ENCODE measurements around the gene NOVA1.

NOVA1 gene

DNA sequence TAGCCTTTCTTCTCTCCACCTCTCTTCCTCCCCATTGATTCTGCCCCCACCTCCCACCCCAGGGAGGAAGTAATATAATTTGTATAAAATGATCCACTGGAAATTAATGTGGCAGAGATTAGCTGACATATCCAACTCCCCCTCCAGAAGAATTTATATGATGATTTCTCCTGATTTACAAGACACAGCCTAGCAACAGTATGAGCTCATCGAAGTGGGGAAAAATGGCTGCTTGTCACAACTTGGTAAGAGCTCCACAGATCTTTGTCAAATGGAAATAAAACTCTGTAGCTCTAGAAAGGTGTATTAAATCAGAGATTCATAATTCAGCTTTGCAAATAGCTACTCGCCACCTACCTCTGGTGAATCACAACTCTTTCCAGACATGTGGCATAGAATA is 195.7 kb downstream of the NOVA1 start:
- Histone ChIP-seq H3K27ac (ENCODE audit: low read depth, low read length) (no peak overlapping the region), H3K36me3 (ENCODE audit: insufficient read depth, low read length) (no peaks in the 10 kb centered on the region), H3K4me1 (ENCODE audit: insufficient read depth, low read length) (peaks cover 13% of the 10 kb centered on the region; the same call in 1 of the 2 replicates), H3K9ac (ENCODE audit: low read depth, low read length) (no peak overlapping the region), H3K4me3 (ENCODE audit: low read length) (no peak overlapping the region), H3K9me3 (ENCODE audit: insufficient read depth, low read depth, low read length) (no peaks in the 10 kb centered on the region), H3K27me3 (ENCODE audit: insufficient read depth, low read length) (no peaks in the 10 kb centered on the region)
- 100% methylated on average over 1 of the region's 2 CpGs for WGBS

DNA sequence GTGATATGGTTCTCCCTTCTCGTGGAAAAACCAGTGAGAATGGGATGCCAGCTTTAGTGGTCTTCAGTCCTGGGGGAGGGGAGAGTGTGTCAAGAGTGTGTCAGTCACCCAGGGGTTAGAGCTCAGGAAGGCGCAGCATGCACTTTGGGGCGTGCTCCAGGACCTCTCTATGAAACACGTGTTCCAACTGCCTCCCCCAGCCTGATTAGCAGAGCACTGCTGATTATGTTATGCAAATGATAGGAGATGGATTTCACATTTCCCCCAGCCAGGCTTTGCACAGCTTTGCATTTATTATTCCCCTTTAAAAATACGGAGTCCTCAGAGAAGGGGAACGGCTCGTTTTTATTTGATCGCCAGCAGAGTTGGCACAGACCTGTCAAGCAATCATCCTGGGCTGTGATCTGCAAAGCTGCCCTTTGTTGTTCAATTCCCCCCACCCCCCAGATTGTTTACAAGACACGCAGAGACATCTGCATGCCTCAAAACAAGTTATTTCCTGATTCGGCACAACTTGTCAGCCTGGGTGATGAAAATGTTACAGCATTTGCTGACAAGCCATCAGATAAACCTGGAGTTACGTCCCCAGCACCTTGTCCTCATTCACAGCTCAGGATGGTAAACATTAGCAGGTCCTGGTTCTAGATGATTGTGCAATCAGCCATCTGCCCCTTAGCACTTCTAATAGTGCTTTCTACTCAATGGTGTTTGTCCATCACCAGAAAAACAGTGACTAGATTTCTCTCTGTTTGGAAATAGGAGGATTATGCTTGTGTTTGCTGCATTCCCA is 196.5 kb downstream of the NOVA1 start:
- H3K9ac ChIP-seq (ENCODE audit: low read depth, low read length): no peak overlapping the region
- H3K27ac ChIP-seq (ENCODE audit: low read depth, low read length): no peak overlapping the region
- H3K4me3 ChIP-seq (ENCODE audit: low read length): no peak overlapping the region
- no peaks in the 10 kb centered on the region for H3K9me3 ChIP-seq (ENCODE audit: insufficient read depth, low read depth, low read length)
- WGBS: 84% methylated on average over 11 of the region's 11 CpGs
- no peaks in the 10 kb centered on the region for H3K36me3 ChIP-seq (ENCODE audit: insufficient read depth, low read length)
- H3K4me1 ChIP-seq (ENCODE audit: insufficient read depth, low read length): peaks cover 13% of the 10 kb centered on the region; the same call in 1 of the 2 replicates
- H3K27me3 ChIP-seq (ENCODE audit: insufficient read depth, low read length): no peaks in the 10 kb centered on the region

DNA sequence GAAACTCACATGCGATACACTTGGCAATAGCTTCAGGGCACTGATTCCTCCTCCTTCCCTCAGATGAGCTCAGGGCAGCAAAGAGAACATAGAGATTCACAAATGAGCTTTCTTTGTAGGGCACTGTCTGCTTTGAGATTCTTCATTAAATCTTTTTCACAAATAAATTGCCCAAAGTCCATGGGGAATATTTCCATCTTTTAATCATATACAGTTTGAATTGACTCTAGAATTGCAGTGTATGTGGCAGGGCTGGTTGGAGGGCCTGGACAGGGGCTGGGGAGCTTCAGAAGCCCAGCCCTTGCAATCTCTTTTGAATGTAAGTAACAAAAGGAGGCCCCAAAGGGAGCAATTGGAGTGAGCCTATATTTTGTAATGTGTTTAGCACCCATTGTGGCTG is 197.5 kb downstream of the NOVA1 start:
- H3K4me3 ChIP-seq (ENCODE audit: low read length): no peak overlapping the region
- peaks cover 13% of the 10 kb centered on the region; the same call in 1 of the 2 replicates for H3K4me1 ChIP-seq (ENCODE audit: insufficient read depth, low read length)
- WGBS: 91% methylated on average over 1 of the region's 1 CpG
- H3K9me3 ChIP-seq (ENCODE audit: insufficient read depth, low read depth, low read length): no peaks in the 10 kb centered on the region
- no peak overlapping the region for H3K27ac ChIP-seq (ENCODE audit: low read depth, low read length)
- peaks cover 3% of the 10 kb centered on the region; the same call in 1 of the 2 replicates for H3K27me3 ChIP-seq (ENCODE audit: insufficient read depth, low read length)
- no peak overlapping the region; the same call in 1 of the 2 replicates for H3K9ac ChIP-seq (ENCODE audit: low read depth, low read length)
- no peaks in the 10 kb centered on the region for H3K36me3 ChIP-seq (ENCODE audit: insufficient read depth, low read length)

DNA sequence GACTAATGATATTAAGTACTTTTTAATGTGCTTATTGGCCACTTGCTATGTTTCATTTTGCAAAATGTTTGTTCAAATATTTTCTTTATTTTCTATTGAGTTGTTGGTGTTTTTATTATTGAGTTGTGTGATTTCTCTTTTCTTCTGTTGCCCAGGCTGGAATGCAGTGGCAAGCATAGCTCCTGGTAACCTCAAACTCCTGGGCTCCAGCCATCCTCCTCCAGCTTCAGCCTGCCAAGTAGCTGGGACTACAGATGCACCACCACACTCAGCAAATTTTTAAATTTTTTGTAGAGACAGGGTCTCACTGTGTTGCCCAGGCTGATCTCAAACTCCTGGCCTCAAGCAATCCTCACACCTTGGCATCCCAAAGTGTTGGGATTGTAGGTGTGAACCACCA is 199.2 kb downstream of the NOVA1 start:
- no peaks in the 10 kb centered on the region for H3K36me3 ChIP-seq (ENCODE audit: insufficient read depth, low read length)
- H3K9ac ChIP-seq (ENCODE audit: low read depth, low read length): no peak overlapping the region
- peaks cover 4% of the 10 kb centered on the region; the same call in 1 of the 2 replicates for H3K27me3 ChIP-seq (ENCODE audit: insufficient read depth, low read length)
- no peak overlapping the region for H3K4me3 ChIP-seq (ENCODE audit: low read length)
- H3K27ac ChIP-seq (ENCODE audit: low read depth, low read length): no peak overlapping the region
- no peaks in the 10 kb centered on the region for H3K9me3 ChIP-seq (ENCODE audit: insufficient read depth, low read depth, low read length)
- H3K4me1 ChIP-seq (ENCODE audit: insufficient read depth, low read length): peaks cover 27% of the 10 kb centered on the region
